Measurements from ENCODE around the gene PCDHGB2.

DNA sequence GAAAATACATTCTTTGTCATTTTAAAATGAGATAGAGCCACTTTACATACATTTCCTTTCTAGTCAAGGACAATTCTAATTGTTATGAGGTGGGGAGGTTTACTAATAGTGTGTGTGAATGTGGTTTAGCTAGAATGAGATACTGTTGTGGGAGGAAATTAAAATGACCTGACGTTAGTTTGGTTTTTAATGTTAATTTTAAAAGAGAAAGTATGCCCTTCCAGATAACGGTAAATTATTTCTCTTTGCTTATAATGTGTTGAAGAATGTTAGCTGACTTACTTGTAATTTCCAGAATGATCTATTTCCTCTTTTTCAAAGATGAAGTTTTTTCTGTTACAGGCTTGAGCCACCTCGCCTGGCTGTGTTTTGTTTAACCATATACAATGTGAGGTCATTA lies 37.5 kb upstream of the PCDHGB2 start:
- TF ChIP-seq CTCF (IDR thresholded peaks at IDR 0.05): no peak
- no peak for TF ChIP-seq POLR2A (IDR thresholded peaks at IDR 0.05)
